ENCODE data around the gene PRKN.

PRKN gene

DNA sequence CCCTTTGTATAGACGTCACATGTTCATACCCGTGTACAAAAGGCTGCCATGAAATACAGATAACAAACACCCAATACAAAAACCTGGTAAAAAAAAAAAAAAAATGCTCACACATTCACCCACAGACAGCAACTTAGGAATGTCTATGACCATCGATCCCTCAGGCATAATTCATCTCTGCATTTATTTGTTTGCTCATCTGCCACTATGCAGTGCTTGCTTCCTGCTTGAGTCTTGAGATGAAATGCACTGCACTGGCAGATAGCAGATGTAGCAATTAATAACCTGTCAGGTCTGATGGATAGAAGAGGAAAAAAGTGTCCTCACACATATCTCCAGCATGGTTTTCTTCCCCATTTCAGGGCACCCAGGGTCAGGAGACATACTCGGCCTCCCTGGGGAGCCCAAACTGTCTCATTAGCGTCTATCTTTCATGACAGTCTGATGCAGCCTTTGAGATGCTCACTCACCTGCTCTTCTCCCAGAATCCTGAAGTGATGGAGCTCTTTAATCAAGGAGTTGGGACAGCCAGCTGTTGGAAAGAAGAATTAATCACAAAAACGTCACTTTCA, 1158.6 kb downstream of the PRKN start:
- TF ChIP-seq TOX (CRISPR knock-in tag; IDR thresholded peaks at IDR 0.05; ENCODE audit: borderline replicate concordance) (no peak), ZNF8 (CRISPR knock-in tag; IDR thresholded peaks at IDR 0.05) (no peak), SNAI2 (CRISPR knock-in tag; IDR thresholded peaks at IDR 0.05) (no peak), ZNF70 (CRISPR knock-in tag; IDR thresholded peaks at IDR 0.05) (no peak), POU6F1 (CRISPR knock-in tag; IDR thresholded peaks at IDR 0.05; ENCODE audit: borderline replicate concordance, low read depth) (no peak), ZFP3 (CRISPR knock-in tag; IDR thresholded peaks at IDR 0.05) (no peak), ESRRG (CRISPR knock-in tag; IDR thresholded peaks at IDR 0.05) (no peak), CSRNP3 (CRISPR knock-in tag; IDR thresholded peaks at IDR 0.05) (no peak), RARB (CRISPR knock-in tag; IDR thresholded peaks at IDR 0.05) (no peak), ZC3H10 (CRISPR knock-in tag; IDR thresholded peaks at IDR 0.05) (no peak)
- TF ChIP-seq, protein P1, sequence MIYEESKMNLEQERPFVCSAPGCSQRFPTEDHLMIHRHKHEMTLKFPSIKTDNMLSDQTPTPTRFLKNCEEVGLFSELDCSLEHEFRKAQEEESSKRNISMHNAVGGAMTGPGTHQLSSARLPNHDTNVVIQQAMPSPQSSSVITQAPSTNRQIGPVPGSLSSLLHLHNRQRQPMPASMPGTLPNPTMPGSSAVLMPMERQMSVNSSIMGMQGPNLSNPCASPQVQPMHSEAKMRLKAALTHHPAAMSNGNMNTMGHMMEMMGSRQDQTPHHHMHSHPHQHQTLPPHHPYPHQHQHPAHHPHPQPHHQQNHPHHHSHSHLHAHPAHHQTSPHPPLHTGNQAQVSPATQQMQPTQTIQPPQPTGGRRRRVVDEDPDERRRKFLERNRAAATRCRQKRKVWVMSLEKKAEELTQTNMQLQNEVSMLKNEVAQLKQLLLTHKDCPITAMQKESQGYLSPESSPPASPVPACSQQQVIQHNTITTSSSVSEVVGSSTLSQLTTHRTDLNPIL (CRISPR knock-in tag; IDR thresholded peaks at IDR 0.05; ENCODE audit: low read depth): no peak
- TF ChIP-seq, protein P2, sequence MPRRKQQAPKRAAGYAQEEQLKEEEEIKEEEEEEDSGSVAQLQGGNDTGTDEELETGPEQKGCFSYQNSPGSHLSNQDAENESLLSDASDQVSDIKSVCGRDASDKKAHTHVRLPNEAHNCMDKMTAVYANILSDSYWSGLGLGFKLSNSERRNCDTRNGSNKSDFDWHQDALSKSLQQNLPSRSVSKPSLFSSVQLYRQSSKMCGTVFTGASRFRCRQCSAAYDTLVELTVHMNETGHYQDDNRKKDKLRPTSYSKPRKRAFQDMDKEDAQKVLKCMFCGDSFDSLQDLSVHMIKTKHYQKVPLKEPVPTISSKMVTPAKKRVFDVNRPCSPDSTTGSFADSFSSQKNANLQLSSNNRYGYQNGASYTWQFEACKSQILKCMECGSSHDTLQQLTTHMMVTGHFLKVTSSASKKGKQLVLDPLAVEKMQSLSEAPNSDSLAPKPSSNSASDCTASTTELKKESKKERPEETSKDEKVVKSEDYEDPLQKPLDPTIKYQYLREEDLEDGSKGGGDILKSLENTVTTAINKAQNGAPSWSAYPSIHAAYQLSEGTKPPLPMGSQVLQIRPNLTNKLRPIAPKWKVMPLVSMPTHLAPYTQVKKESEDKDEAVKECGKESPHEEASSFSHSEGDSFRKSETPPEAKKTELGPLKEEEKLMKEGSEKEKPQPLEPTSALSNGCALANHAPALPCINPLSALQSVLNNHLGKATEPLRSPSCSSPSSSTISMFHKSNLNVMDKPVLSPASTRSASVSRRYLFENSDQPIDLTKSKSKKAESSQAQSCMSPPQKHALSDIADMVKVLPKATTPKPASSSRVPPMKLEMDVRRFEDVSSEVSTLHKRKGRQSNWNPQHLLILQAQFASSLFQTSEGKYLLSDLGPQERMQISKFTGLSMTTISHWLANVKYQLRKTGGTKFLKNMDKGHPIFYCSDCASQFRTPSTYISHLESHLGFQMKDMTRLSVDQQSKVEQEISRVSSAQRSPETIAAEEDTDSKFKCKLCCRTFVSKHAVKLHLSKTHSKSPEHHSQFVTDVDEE (CRISPR knock-in tag; IDR thresholded peaks at IDR 0.05): no peak
- no peak for ATAC-seq

DNA sequence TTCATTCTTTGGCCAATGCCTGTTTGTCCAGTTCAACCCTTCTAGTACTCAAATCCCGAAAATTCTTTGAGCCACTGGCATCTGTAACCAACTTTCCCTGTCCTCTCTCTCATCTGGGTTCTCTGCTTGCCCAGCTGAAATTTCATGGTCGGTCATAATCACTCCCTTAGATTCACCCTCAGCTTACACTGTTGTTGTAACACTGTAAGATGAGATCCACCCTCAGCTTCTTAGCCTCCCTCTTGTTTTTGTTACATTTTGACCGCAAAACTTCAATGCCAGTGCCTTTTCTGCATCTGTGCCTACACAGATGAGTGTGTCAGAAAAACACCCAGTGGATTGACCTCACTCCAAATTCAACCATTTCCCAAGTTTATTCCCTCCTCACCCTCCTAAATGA, 1162.6 kb downstream of the PRKN start:
- TF ChIP-seq BACH2 (CRISPR knock-in tag; IDR thresholded peaks at IDR 0.05; ENCODE audit: borderline replicate concordance) (no peak), ZFP30 (CRISPR knock-in tag; IDR thresholded peaks at IDR 0.05) (no peak), TCF4 (CRISPR knock-in tag; IDR thresholded peaks at IDR 0.05; ENCODE audit: borderline replicate concordance) (no peak), POU6F1 (CRISPR knock-in tag; IDR thresholded peaks at IDR 0.05; ENCODE audit: borderline replicate concordance, low read depth) (no peak), ZC3H10 (CRISPR knock-in tag; IDR thresholded peaks at IDR 0.05) (no peak), CSDC2 (CRISPR knock-in tag; IDR thresholded peaks at IDR 0.05) (no peak), SNAI2 (CRISPR knock-in tag; IDR thresholded peaks at IDR 0.05) (no peak), ISL1 (CRISPR knock-in tag; IDR thresholded peaks at IDR 0.05) (no peak), RARB (CRISPR knock-in tag; IDR thresholded peaks at IDR 0.05) (no peak), PPARA (CRISPR knock-in tag; IDR thresholded peaks at IDR 0.05; ENCODE audit: borderline replicate concordance) (no peak), ZFP3 (CRISPR knock-in tag; IDR thresholded peaks at IDR 0.05) (no peak)
- TF ChIP-seq, protein P1 (CRISPR knock-in tag; IDR thresholded peaks at IDR 0.05; ENCODE audit: low read depth): no peak
- ATAC-seq: no peak

GRCh38 chr6:161561908-161562307, 1165.7 kb downstream of the PRKN start:
- ATAC-seq: no peak
- no peak for TF ChIP-seq CSDC2 (CRISPR knock-in tag; IDR thresholded peaks at IDR 0.05)
- TF ChIP-seq BACH2 (CRISPR knock-in tag; IDR thresholded peaks at IDR 0.05; ENCODE audit: borderline replicate concordance): no peak
- TF ChIP-seq SNAI2 (CRISPR knock-in tag; IDR thresholded peaks at IDR 0.05): no peak
- TF ChIP-seq, protein P1 (CRISPR knock-in tag; IDR thresholded peaks at IDR 0.05; ENCODE audit: low read depth): no peak
- TF ChIP-seq, protein P2 (CRISPR knock-in tag; IDR thresholded peaks at IDR 0.05): no peak
- no peak for TF ChIP-seq ZNF565 (CRISPR knock-in tag; conservative IDR thresholded peaks at IDR 0.05; ENCODE audit: low read depth)
- TF ChIP-seq, protein P3, sequence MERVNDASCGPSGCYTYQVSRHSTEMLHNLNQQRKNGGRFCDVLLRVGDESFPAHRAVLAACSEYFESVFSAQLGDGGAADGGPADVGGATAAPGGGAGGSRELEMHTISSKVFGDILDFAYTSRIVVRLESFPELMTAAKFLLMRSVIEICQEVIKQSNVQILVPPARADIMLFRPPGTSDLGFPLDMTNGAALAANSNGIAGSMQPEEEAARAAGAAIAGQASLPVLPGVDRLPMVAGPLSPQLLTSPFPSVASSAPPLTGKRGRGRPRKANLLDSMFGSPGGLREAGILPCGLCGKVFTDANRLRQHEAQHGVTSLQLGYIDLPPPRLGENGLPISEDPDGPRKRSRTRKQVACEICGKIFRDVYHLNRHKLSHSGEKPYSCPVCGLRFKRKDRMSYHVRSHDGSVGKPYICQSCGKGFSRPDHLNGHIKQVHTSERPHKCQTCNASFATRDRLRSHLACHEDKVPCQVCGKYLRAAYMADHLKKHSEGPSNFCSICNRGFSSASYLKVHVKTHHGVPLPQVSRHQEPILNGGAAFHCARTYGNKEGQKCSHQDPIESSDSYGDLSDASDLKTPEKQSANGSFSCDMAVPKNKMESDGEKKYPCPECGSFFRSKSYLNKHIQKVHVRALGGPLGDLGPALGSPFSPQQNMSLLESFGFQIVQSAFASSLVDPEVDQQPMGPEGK (CRISPR knock-in tag; IDR thresholded peaks at IDR 0.05; ENCODE audit: borderline replicate concordance): no peak
- no peak for TF ChIP-seq ZFP30 (CRISPR knock-in tag; IDR thresholded peaks at IDR 0.05)

Measured in SK-N-SH treated with all-trans-retinoic acid at 6 μM for 48 hours (cell line).